DLD1 (cell line): ENCODE results near the gene HMGN1.

Experiments used
- in situ Hi-C: cut with HindIII; loops from 2 replicates; pipeline ENCODE4 v1.10.0; 2017; ENCODE audit warnings: low sequenced_read_pairs

Gene HMGN1

GRCh38 chr21:39311164-39311563 lies 37.7 kb downstream of the HMGN1 start:
- in situ Hi-C loops: no loop called here

GRCh38 chr21:39307466-39307865 lies 41.4 kb downstream of the HMGN1 start:
- in situ Hi-C loops: no loop called here

- in situ Hi-C loops: no loop called here
These were observed 48.3 kb downstream of the HMGN1 start for GRCh38 chr21:39300587-39300986.

- in situ Hi-C loops: no loop called here
These were observed 52.0 kb downstream of the HMGN1 start for GRCh38 chr21:39296891-39297290.
